ENCODE measurements around the gene OLFM2.
"Not testable (repeated sequence)": the region's sequence is repeated elsewhere in the genome, so short reads cannot be mapped to it uniquely, and the experiment has no call there.

DNA sequence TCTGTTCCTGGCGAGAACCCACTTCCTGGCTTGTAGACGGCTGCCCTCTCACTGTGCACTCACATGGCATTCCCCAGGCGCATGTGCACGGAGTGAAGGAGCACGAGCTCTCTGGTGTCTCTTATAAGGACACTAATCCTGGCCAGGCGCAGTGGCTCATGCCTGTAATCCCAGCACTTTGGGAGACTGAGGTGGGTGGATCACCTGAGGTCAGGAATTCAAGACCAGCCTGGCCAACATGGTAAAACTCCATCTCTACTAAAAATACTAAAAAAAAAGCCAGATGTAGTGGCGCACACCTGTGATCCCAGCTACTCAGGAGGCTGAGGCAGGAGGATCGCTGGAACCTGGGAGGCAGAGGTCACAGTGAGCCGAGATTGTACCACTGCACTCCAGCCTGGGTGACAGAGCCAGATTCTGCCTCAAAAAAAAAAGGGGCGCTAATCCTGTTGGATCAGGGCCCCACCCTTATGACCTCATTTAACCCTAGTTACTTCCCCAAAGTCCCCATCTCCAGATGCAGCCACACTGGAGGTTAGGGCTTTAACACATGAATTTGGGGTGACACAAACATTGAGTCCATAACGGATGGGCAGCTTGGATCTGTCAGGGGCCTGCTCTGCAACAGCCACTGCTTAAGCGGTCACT is 92.6 kb downstream of the OLFM2 start:
- TF ChIP-seq POLR2A (IDR thresholded peaks at IDR 0.05; ENCODE audit: low read depth, low read length); POLR2AphosphoS5 (IDR thresholded peaks at IDR 0.05; ENCODE audit: low read depth, low read length); PAX5 (IDR thresholded peaks at IDR 0.05; ENCODE audit: insufficient read depth, low read length, severe bottlenecking): not testable (repeated sequence)

Data from GM12891 (cell line).